ENCODE measurements around the gene FAM3A.

DNA sequence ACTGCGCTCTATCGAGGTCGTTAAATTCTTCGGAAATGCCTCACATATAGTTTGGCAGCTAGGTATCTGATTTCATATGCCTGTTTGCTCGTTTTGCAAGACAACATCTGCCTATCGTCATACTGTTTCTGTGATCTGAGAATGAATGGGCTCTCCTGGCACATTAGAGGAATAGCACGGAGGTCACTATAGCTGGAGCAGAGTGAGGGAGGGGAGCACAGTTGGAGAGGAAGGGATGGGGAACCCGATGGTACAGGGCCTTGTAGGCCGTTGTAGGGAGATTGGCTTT lies 31.9 kb upstream of the FAM3A start:
- TF ChIP-seq, protein P1, sequence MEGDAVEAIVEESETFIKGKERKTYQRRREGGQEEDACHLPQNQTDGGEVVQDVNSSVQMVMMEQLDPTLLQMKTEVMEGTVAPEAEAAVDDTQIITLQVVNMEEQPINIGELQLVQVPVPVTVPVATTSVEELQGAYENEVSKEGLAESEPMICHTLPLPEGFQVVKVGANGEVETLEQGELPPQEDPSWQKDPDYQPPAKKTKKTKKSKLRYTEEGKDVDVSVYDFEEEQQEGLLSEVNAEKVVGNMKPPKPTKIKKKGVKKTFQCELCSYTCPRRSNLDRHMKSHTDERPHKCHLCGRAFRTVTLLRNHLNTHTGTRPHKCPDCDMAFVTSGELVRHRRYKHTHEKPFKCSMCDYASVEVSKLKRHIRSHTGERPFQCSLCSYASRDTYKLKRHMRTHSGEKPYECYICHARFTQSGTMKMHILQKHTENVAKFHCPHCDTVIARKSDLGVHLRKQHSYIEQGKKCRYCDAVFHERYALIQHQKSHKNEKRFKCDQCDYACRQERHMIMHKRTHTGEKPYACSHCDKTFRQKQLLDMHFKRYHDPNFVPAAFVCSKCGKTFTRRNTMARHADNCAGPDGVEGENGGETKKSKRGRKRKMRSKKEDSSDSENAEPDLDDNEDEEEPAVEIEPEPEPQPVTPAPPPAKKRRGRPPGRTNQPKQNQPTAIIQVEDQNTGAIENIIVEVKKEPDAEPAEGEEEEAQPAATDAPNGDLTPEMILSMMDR (IDR thresholded peaks at IDR 0.05): no peak
- no peak for TF ChIP-seq POLR2A (IDR thresholded peaks at IDR 0.05)

Measured in esophagus squamous epithelium (tissue), 4 donors.